Cardiac muscle cell (in vitro differentiated cells and primary cell): Measurements from ENCODE around the gene UBD. TPM values are rescaled to one million over a fixed set of nuclear protein-coding genes. Genes with fewer than 3 reads are reported as not detected.

ENCODE experiments used
- DNase-seq, 2 donors: peaks; one replicate each; pipeline versions ENCODE4 v3.0.0 to v3.0.0-alpha.2; 2010 to 2017; ENCODE audit warnings: low read depth in 1 of 2, low spot score in 1 of 2
- H3K27ac ChIP-seq: fragments of 200-600 bp; sonication (generic); 2 replicates; pipeline ENCODE4 v1.5.1; 2016
- H3K27me3 ChIP-seq: fragments of 200-600 bp; sonication (generic); 2 replicates; pipeline ENCODE4 v1.6.0; 2016; ENCODE audit warnings: control low read depth
- H3K36me3 ChIP-seq: fragments of 200-600 bp; sonication (generic); 2 replicates; pipeline ENCODE4 v1.5.1; 2016; ENCODE audit warnings: control low read depth
- H3K4me1 ChIP-seq: fragments of 200-600 bp; sonication (generic); 2 replicates; pipeline ENCODE4 v1.8.1; 2017; ENCODE audit warnings: low read depth, mild to moderate bottlenecking, mixed run types
- H3K4me3 ChIP-seq: fragments of 200-600 bp; sonication (generic); 2 replicates; pipeline ENCODE4 v1.5.1; 2016; ENCODE audit warnings: mild to moderate bottlenecking
- H3K9me3 ChIP-seq: fragments of 200-600 bp; sonication (generic); 2 replicates; pipeline ENCODE4 v1.5.1; 2017; ENCODE audit warnings: low read depth, mild to moderate bottlenecking, control low read depth
- CTCF ChIP-seq: IDR thresholded peaks from 2 replicates; pipeline ENCODE4 v1.5.1; 2012; ENCODE audit warnings: low read depth, mild to moderate bottlenecking, low read length
- polyA plus RNA-seq: library from polyadenylated mRNA; unstranded; fragments of >200 nt; fragmentation: Nextera tagmentation; extraction: Ambion mirVana; gene quantifications from 2 replicates; pipeline ENCODE4 v1.2.1, GENCODE V29; 2016
- total RNA-seq: library from RNA; depleted of rRNA; stranded (reverse); fragments of >200 nt; gene quantifications from 2 replicates; pipeline ENCODE4 v1.2.3, GENCODE V29; 2016

Gene UBD
- total RNA-seq: not detected in 2 replicates
- polyA plus RNA-seq: not detected in 2 replicates

DNA sequence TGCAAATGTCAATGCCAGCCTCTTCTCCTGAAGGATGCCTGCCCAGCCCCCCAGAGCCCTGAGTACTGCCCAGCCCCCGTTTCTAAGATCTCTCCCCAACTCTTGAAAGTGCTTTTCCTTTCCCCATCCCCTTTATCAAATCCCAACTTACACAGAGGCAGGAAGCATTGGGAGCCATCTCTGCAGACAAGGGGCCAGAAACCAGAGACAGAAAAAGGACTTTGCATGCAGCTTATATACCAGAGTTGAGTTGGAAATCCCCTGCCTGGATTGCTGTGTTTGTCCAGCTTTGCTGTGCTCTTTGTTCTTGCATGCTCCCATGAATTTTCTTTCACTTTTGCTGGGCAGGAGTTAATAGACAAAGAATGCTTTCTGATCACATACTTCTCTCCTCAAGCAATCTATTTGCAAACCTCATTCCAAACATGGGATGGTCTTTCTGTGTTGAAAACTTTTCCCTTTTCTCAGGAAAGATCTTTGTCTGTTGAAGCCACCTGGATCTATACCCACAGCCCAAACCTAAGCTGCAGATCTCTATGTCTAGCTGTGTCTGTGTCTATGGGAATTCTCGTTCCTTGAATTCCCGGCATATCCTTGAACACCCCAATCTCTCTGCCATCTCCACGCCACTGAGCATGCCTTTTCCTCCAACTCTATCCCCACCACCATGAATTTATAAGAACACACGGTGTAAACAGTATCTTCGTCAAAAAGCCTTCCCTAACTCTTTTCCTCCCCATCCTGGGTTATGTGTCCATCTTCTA is at the start of gene UBD:
TSS of gene UBD (minus strand) at position 209 of the 764 bp plus-strand sequence. CDS start at position 178, 31 bp downstream.
- Histone ChIP-seq H3K36me3 (no peaks in the 10 kb centered on the region), H3K4me3 (no peak within 1 kb of the TSS), H3K4me1 (no peaks in the 10 kb centered on the region), H3K9me3 (no peaks in the 10 kb centered on the region), H3K27ac (no peak within 1 kb of the TSS), H3K27me3 (peaks cover 30% of the 10 kb centered on the region)
- no peak for TF ChIP-seq CTCF
- no peak for DNase-seq

DNA sequence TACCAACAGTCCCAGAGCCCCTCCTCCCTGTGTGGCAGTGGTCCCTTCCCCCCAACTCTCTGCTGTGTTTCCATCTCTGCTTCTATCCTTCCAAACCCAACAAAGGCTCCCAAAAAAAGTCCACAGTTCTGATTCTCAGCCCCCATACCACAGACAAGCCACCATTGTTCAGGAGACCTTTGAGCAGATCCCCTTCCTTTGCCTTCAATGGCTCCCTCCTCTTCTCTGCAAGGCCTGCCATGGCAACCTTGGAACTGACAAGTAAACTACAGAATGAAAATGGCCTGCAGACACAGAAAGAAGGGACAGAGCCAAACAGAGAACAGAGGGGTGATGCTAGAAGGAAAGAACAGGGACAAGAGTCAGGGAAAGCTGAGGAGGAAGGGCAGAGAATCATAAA is 48.6 kb upstream of the UBD start:
- Histone ChIP-seq H3K4me3 (no peak overlapping the region), H3K27ac (no peak overlapping the region), H3K4me1 (no peaks in the 10 kb centered on the region), H3K27me3 (no peaks in the 10 kb centered on the region), H3K9me3 (no peaks in the 10 kb centered on the region), H3K36me3 (peaks cover 59% of the 10 kb centered on the region)
- TF ChIP-seq CTCF: no peak
- DNase-seq: no peak

DNA sequence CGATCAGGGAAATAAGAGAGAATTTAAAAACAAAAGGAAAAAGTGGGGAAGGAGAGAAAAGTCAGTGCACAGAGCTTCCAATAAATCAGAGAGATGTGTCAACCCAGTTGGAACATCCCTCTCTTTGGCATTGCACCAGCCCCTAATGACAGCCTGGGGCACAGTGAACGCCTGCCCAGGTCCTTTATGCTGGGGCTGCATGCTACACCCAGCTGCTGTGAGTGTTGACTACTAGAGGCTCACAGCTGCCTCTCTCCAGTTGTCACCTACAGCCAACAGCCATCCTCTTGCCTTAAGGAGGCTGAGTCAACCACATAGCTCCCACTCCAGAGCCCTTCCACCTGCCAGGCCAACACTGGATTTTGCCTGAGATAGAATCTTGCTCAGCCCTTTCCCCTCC is 44.4 kb upstream of the UBD start:
- Histone ChIP-seq H3K4me3 (no peak overlapping the region), H3K36me3 (peaks cover 38% of the 10 kb centered on the region), H3K27ac (no peak overlapping the region), H3K9me3 (no peaks in the 10 kb centered on the region), H3K27me3 (no peaks in the 10 kb centered on the region), H3K4me1 (no peaks in the 10 kb centered on the region)
- no peak for DNase-seq
- no peak for TF ChIP-seq CTCF

DNA sequence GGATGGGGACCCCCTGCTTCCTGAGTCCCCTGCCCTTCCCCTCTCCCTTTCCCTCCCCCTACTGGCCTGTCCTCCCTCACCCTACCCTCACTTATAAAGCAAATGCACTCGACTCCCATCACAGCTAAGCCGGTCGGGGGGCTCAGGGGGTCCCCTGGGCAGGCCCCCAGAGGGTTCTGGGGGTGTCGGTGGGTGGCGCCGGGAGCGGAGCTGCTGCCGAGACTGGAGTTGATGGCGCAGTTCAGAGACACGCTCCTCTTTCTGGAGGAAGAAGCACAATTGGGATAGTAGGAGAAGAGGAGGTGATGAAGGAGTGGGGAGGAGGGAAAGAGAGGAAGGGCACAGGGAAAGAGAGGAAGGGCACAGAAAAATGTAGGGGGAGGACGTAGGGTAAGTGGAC is 43.9 kb upstream of the UBD start:
- Histone ChIP-seq H3K4me3 (no peak overlapping the region), H3K9me3 (no peaks in the 10 kb centered on the region), H3K36me3 (peaks cover 38% of the 10 kb centered on the region), H3K4me1 (no peaks in the 10 kb centered on the region), H3K27me3 (no peaks in the 10 kb centered on the region), H3K27ac (no peak overlapping the region)
- DNase-seq: no peak
- no peak for TF ChIP-seq CTCF

DNA sequence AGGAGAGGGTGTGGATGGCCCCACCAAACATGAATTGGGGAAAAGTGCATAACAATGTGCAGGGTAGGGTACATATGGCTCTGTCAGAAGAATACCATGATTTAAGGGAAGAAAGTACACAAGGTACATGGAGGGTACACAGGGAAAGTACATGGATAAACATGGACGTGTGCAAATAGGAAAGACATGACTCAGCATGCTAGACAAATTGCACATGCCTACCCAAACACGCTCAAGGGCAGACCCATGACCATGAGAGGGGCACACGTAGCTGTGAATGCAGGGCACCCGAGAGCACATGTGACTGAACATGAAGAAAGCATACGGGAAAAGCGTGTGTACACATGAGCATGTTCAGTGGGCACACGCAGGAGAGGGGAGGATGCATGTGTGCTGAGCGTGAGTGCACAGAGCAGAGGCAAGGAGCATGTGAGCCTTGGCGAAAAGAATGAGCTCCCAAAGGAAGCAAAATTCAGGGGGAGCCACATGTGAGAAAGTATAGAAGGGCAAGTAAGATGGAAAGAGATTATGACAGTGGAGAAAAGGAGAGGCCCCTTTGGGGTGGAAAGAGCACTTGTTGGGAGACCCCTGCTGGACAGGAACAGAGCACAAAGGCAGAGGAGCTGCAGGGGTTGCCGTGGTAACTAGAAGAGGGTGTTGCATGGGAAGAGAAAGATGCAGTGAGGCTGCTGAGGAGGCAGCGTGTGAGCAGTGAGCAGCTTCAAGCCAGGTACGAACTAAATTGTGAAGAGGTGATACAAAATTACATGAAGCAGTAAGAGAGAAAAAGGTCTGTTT is 43.2 kb upstream of the UBD start:
- Histone ChIP-seq H3K4me1 (no peaks in the 10 kb centered on the region), H3K27ac (no peak overlapping the region), H3K36me3 (peaks cover 34% of the 10 kb centered on the region), H3K27me3 (no peaks in the 10 kb centered on the region), H3K9me3 (no peaks in the 10 kb centered on the region), H3K4me3 (no peak overlapping the region)
- DNase-seq: peak; percentile 25 to 68
- TF ChIP-seq CTCF: peak; percentile 28
